Osteocyte (in vitro differentiated cells): ENCODE data around the gene GHITM. TPM values are rescaled to one million over a fixed set of nuclear protein-coding genes. Genes with fewer than 3 reads are reported as not detected.
"Not testable (repeated sequence)": the region's sequence is repeated elsewhere in the genome, so short reads cannot be mapped to it uniquely, and the experiment has no call there.

Source experiments
- DNase-seq: peaks from one replicate; pipeline ENCODE4 v3.0.0; 2021; ENCODE audit warnings: mixed read lengths; ENCODE audit not compliant: unreplicated experiment; ENCODE audit errors: extremely low spot score
- H3K27ac Mint-ChIP-seq: one replicate; pipeline ENCODE4 v1.8.0; 2021; ENCODE audit warnings: mild to moderate bottlenecking, mixed read lengths; ENCODE audit not compliant: unreplicated experiment
- H3K27me3 Mint-ChIP-seq: one replicate; pipeline ENCODE4 v1.8.0; 2021; ENCODE audit warnings: mixed read lengths; ENCODE audit not compliant: unreplicated experiment
- H3K36me3 Mint-ChIP-seq: one replicate; pipeline ENCODE4 v1.8.0; 2021; ENCODE audit warnings: mixed read lengths; ENCODE audit not compliant: unreplicated experiment
- H3K4me1 Mint-ChIP-seq: one replicate; pipeline ENCODE4 v1.8.0; 2021; ENCODE audit warnings: mixed read lengths; ENCODE audit not compliant: unreplicated experiment
- H3K4me3 Mint-ChIP-seq: one replicate; pipeline ENCODE4 v1.8.0; 2021; ENCODE audit warnings: mild to moderate bottlenecking, moderate library complexity, mixed read lengths; ENCODE audit not compliant: unreplicated experiment
- H3K9me3 Mint-ChIP-seq: one replicate; pipeline ENCODE4 v1.8.0; 2021; ENCODE audit warnings: mixed read lengths; ENCODE audit not compliant: unreplicated experiment
- total RNA-seq: library from RNA; stranded (reverse); gene quantifications from 2 replicates; pipeline ENCODE4 v1.2.1, GENCODE V29; 2021
- TF ChIP-seq, protein P1 (sequence below): fragments of 200-600 bp; sonication (generic); IDR thresholded peaks from 2 replicates; pipeline ENCODE4 v1.5.0; 2021; ENCODE audit warnings: antibody characterized with exemption, mild to moderate bottlenecking, moderate library complexity

Gene GHITM
- total RNA-seq, 1 donor from 2014 or later: 105 TPM

GRCh38 chr10:84177541-84178141 lies 38.3 kb downstream of the GHITM start:
- no peaks in the 10 kb centered on the region for H3K4me1 Mint-ChIP-seq
- no peak for DNase-seq
- TF ChIP-seq, protein P1, sequence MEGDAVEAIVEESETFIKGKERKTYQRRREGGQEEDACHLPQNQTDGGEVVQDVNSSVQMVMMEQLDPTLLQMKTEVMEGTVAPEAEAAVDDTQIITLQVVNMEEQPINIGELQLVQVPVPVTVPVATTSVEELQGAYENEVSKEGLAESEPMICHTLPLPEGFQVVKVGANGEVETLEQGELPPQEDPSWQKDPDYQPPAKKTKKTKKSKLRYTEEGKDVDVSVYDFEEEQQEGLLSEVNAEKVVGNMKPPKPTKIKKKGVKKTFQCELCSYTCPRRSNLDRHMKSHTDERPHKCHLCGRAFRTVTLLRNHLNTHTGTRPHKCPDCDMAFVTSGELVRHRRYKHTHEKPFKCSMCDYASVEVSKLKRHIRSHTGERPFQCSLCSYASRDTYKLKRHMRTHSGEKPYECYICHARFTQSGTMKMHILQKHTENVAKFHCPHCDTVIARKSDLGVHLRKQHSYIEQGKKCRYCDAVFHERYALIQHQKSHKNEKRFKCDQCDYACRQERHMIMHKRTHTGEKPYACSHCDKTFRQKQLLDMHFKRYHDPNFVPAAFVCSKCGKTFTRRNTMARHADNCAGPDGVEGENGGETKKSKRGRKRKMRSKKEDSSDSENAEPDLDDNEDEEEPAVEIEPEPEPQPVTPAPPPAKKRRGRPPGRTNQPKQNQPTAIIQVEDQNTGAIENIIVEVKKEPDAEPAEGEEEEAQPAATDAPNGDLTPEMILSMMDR: no peak
- H3K4me3 Mint-ChIP-seq: no peak overlapping the region
- H3K36me3 Mint-ChIP-seq: no peaks in the 10 kb centered on the region
- peaks cover 3% of the 10 kb centered on the region for H3K27me3 Mint-ChIP-seq
- H3K27ac Mint-ChIP-seq: no peak overlapping the region
- no peaks in the 10 kb centered on the region for H3K9me3 Mint-ChIP-seq

DNA sequence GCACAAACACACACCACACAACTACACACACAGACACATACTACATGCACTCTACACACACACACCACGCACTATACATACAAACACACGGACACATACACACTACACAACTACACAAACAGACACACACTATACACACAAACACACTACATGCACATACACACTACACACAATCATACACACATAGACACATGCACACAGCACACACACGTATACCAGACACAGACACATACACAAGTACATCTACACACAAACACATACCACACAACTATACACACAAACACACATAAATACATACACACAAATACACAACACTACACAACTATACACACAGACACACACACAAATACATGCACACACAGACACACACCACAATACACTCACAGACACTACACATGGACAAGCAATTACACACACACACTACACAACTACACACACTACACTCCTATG lies 38.9 kb downstream of the GHITM start:
- no peaks in the 10 kb centered on the region for H3K9me3 Mint-ChIP-seq

DNA sequence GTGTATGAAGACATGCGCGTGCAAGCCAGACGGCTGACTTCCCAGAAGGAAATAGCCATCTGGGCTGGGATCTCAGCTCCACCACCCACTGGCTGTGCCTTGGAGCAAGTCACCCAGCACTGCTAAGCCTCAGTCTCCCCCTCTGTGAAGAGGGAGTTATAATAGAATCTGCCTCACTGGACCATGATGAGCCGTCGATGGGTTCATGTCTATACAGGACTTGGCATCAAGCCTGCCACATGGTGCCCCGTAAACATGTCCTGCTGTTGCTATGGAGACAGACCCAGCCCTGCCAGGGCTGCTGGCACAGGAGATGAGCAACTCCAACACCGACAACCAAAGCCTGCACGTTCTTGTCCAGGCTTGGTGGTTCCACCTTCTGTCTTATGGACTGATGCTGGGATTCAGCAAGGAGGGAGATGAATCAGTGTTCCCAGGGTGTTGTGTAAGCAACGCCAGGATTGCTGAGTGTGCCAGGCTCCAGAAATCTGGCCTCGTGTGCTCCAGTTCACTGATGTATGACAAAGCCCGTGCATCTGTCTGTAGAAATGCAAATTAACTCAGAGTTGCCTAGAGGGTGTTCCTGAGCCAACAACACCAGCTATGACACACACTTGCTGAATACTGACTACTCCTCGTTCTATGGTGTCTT lies 39.9 kb downstream of the GHITM start:
- Mint-ChIP-seq H3K4me3 (no peak overlapping the region), H3K4me1 (no peaks in the 10 kb centered on the region), H3K36me3 (no peaks in the 10 kb centered on the region), H3K9me3 (no peaks in the 10 kb centered on the region), H3K27ac (no peak overlapping the region), H3K27me3 (peaks cover 4% of the 10 kb centered on the region)
- TF ChIP-seq, protein P1: no peak
- DNase-seq: no peak

More for the DNA sequence above, 38.9 kb downstream of the GHITM start:
- peaks cover 4% of the 10 kb centered on the region for H3K27me3 Mint-ChIP-seq
- no peak overlapping the region for H3K27ac Mint-ChIP-seq
- TF ChIP-seq, protein P1: no peak
- H3K4me3 Mint-ChIP-seq: no peak overlapping the region
- no peak for DNase-seq
- no peaks in the 10 kb centered on the region for H3K36me3 Mint-ChIP-seq
- no peaks in the 10 kb centered on the region for H3K4me1 Mint-ChIP-seq

DNA sequence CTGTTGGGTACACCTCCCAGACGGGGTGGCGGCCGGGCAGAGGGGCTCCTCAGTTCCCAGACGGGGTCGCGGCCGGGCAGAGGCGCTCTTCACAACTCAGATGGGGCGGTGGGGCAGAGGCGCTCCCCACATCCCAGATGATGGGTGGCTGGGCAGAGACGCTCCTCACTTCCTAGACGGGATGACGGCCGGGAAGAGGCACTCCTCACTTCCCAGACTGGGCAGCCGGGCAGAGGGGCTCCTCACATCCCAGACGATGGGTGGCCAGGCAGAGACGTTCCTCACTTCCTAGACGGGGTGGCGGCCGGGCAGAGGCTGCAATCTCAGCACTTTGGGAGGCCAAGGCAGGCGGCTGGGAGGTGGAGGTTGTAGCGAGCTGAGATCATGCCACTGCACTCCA lies 41.1 kb downstream of the GHITM start:
- not testable (repeated sequence) for H3K4me3 Mint-ChIP-seq, H3K36me3 Mint-ChIP-seq, H3K4me1 Mint-ChIP-seq, H3K9me3 Mint-ChIP-seq, DNase-seq, H3K27ac Mint-ChIP-seq, H3K27me3 Mint-ChIP-seq

GRCh38 chr10:84181631-84182030 lies 42.3 kb downstream of the GHITM start:
- H3K4me3 Mint-ChIP-seq: no peak overlapping the region
- H3K4me1 Mint-ChIP-seq: no peaks in the 10 kb centered on the region
- H3K27me3 Mint-ChIP-seq: peaks cover 4% of the 10 kb centered on the region

More at GRCh38 chr10:84181631-84182030, 42.3 kb downstream of the GHITM start:
- TF ChIP-seq, protein P1: no peak
- no peak overlapping the region for H3K27ac Mint-ChIP-seq
- H3K36me3 Mint-ChIP-seq: no peaks in the 10 kb centered on the region
- no peaks in the 10 kb centered on the region for H3K9me3 Mint-ChIP-seq
- DNase-seq: no peak
